ENCODE results near the gene EZH2. TPM values are rescaled to one million over a fixed set of nuclear protein-coding genes. Genes with fewer than 3 reads are reported as not detected.

The EZH2 gene
- total and polyA plus RNA-seq, 12 donors, result 0.53 to 4.6 (median 1.4) TPM

- intact Hi-C loops (cut with DNase I), result no loop called here
- 93 to 96% methylated on average over 1 of the region's 1 CpG for WGBS, 2 donors
- H3K4me3 ChIP-seq, result no peak overlapping the region
- H3K4me1 ChIP-seq, result peaks cover 0 to 11% (median 0%) of the 10 kb centered on the region in 9 donors
- H3K27ac ChIP-seq, result no peak overlapping the region
- ATAC-seq (no peak), DNase-seq (no peak)
- TF ChIP-seq CTCF (IDR thresholded peaks at IDR 0.05), result no peak
- H3K9me3 ChIP-seq, result no peaks in the 10 kb centered on the region
- peaks cover 0 to 34% (median 13%) of the 10 kb centered on the region in 7 donors for H3K27me3 ChIP-seq
- H3K36me3 ChIP-seq, result no peaks in the 10 kb centered on the region
These were observed 27.5 kb upstream of the EZH2 start for GRCh38 chr7:148911626-148912025.

- no peak for DNase-seq
- Histone ChIP-seq H3K36me3 (no peaks in the 10 kb centered on the region), H3K9me3 (no peaks in the 10 kb centered on the region), H3K4me1 (peaks cover 0 to 9% (median 0%) of the 10 kb centered on the region in 9 donors), H3K27ac (no peak overlapping the region), H3K4me3 (no peak overlapping the region), H3K27me3 (peaks cover 0 to 34% (median 13%) of the 10 kb centered on the region in 7 donors)
- no peak for TF ChIP-seq CTCF (IDR thresholded peaks at IDR 0.05)
- WGBS, 2 donors, result 65 to 79% methylated on average over 5 of the region's 5 CpGs
- intact Hi-C loops (cut with DNase I), result no loop called here
- no peak for ATAC-seq
These were observed 25.5 kb upstream of the EZH2 start for GRCh38 chr7:148909568-148909967.

DNA sequence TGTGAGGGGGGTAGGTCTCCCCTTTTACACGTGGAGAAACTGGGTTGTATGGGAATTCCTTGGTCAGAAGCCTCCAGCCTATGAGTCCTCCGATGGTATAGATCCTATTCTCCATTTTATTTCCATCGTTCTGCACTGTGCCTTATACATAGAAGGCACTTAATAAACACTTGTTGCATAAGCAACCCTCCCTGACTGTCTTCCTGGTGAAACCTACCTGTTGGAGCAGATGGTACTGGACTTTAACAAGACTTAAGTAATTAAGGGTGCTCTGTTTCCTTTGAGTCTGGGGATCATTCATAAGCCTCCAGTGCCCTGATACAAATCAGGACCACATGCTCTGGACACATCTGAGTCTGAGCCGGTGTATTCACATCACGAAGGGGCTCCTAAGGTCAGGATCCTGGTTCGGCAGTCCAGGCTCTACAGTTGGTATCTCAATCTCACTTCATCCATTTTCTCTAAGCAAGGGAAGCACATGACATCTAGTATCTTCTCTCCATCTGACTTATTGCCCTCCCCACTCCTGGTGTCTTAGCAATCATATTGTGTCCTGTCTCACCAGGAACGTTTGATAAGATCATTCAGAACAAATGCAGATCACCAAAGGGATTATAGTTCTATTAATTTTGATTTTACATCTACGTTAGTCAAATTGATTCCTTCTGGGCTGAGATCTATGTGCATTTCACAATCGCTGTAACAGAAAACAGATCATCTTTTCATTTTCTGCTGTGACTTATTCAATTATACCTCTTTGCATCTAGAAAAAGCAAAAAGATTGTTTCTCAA is 22.8 kb upstream of the EZH2 start:
- peaks cover 0 to 34% (median 13%) of the 10 kb centered on the region in 7 donors for H3K27me3 ChIP-seq
- H3K36me3 ChIP-seq, result no peaks in the 10 kb centered on the region
- intact Hi-C loops (cut with DNase I), result no loop called here
- no peak overlapping the region for H3K4me3 ChIP-seq
- DNase-seq (no peak), ATAC-seq (no peak)
- TF ChIP-seq CTCF (IDR thresholded peaks at IDR 0.05), result no peak
- no peaks in the 10 kb centered on the region for H3K4me1 ChIP-seq
- 77 to 78% methylated on average over 9 of the region's 9 CpGs for WGBS, 2 donors
- no peaks in the 10 kb centered on the region for H3K9me3 ChIP-seq
- no peak overlapping the region for H3K27ac ChIP-seq

DNA sequence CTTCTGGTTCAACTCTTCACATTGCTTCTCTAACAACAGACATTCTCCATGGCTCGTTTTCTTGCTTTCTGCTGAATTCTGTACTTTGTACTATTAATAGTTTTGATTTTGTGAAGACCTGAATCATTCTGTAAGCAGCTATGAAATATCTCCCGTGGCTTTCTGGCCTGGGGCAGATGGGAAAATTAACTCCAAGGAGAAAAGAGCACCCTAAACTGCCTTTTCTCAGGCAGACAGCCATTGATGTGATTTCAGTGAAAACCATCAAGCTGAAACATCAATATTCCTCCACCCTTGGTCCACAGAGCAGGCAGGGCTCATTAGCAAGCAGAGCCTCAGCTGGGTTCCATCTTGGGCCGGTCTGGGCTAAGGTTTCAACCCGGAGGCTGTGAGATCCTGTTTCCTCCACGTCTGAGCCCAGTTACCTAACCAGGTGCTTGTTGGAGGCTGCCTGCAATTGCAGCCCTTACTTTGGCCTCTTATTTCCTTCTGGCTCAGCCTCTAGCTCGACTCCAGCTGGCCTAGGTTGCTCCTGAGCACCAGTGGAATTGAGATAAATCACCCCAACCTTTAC is 21.1 kb upstream of the EZH2 start:
- 51 to 54% methylated on average over 6 of the region's 6 CpGs for WGBS, 2 donors
- intact Hi-C loops (cut with DNase I), result no loop called here
- Histone ChIP-seq H3K9me3 (no peaks in the 10 kb centered on the region), H3K27ac (no peak overlapping the region), H3K4me3 (no peak overlapping the region), H3K27me3 (peaks cover 0 to 32% (median 13%) of the 10 kb centered on the region in 7 donors), H3K4me1 (no peaks in the 10 kb centered on the region), H3K36me3 (no peaks in the 10 kb centered on the region)
- DNase-seq, result no peak
- ATAC-seq, result no peak
- no peak for TF ChIP-seq CTCF (IDR thresholded peaks at IDR 0.05)
